Trophoblast cell (in vitro differentiated cells and primary cell): ENCODE results near the gene PNPLA5.
A peak's percentile ranks its signal among the peaks of the same experiment; 100 is the strongest.

Experiments used
- DNase-seq, 2 donors: peaks; one replicate each; pipeline ENCODE4 v3.0.0-alpha.2; 2016
- H2AFZ ChIP-seq: 2 replicates; pipeline ENCODE4 v1.6.1; 2013; ENCODE audit warnings: low read length, moderate library complexity, mild to moderate bottlenecking; ENCODE audit not compliant: insufficient read depth, poor library complexity
- H2AK5ac ChIP-seq: 2 replicates; pipeline ENCODE4 v1.6.1; 2013; ENCODE audit warnings: mild to moderate bottlenecking, low read length
- H2BK120ac ChIP-seq: 2 replicates; pipeline ENCODE4 v1.6.1; 2013; ENCODE audit warnings: low read length, mild to moderate bottlenecking, moderate library complexity; ENCODE audit not compliant: insufficient read depth, poor library complexity
- H2BK12ac ChIP-seq: 2 replicates; pipeline ENCODE4 v1.6.1; 2013; ENCODE audit warnings: mild to moderate bottlenecking, low read length, moderate library complexity
- H2BK5ac ChIP-seq: 2 replicates; pipeline ENCODE4 v1.6.1; 2013; ENCODE audit warnings: low read length, low read depth, moderate library complexity, mild to moderate bottlenecking; ENCODE audit not compliant: poor library complexity
- H3K14ac ChIP-seq: 2 replicates; pipeline ENCODE4 v1.6.1; 2013; ENCODE audit warnings: mild to moderate bottlenecking, low read length
- H3K18ac ChIP-seq: 2 replicates; pipeline ENCODE4 v1.6.1; 2013; ENCODE audit warnings: mild to moderate bottlenecking, low read length
- H3K23ac ChIP-seq: 2 replicates; pipeline ENCODE4 v1.6.1; 2013; ENCODE audit warnings: low read length
- H3K27ac ChIP-seq: 2 replicates; pipeline ENCODE4 v1.5.1; 2013; ENCODE audit warnings: low read depth, mild to moderate bottlenecking, inconsistent platforms, low read length, moderate library complexity
- H3K27me3 ChIP-seq: 2 replicates; pipeline ENCODE4 v1.6.1; 2013; ENCODE audit warnings: inconsistent platforms, mild to moderate bottlenecking, low read length, moderate library complexity; ENCODE audit not compliant: insufficient read depth
- H3K36me3 ChIP-seq, 2 experiments: 1 replicate in 1 of 2; 2 replicates in 1 of 2; pipeline ENCODE4 v1.6.1; 2013; ENCODE audit warnings: low read length in 2 of 2, mild to moderate bottlenecking in 2 of 2, moderate library complexity in 1 of 2; ENCODE audit not compliant: insufficient read depth in 2 of 2, control insufficient read depth in 1 of 2
- H3K4ac ChIP-seq: 2 replicates; pipeline ENCODE4 v1.6.1; 2013; ENCODE audit warnings: low read depth, mild to moderate bottlenecking, low read length, moderate library complexity
- H3K4me1 ChIP-seq, 2 experiments: 1 replicate in 1 of 2; 2 replicates in 1 of 2; pipeline ENCODE4 v1.6.1; 2013; ENCODE audit warnings: low read length in 2 of 2, mild to moderate bottlenecking in 2 of 2, moderate library complexity in 1 of 2; ENCODE audit not compliant: insufficient read depth in 2 of 2, control insufficient read depth in 1 of 2
- H3K4me2 ChIP-seq: 2 replicates; pipeline ENCODE4 v1.6.1; 2013; ENCODE audit warnings: inconsistent platforms, mild to moderate bottlenecking, low read length, moderate library complexity
- H3K4me3 ChIP-seq: 2 replicates; pipeline ENCODE4 v1.5.1; 2013; ENCODE audit warnings: mild to moderate bottlenecking, low read depth, low read length, inconsistent platforms
- H3K79me1 ChIP-seq: one replicate; pipeline ENCODE4 v1.6.1; 2013; ENCODE audit warnings: low read length
- H3K79me2 ChIP-seq: 2 replicates; pipeline ENCODE4 v1.6.1; 2013; ENCODE audit warnings: low read length, mild to moderate bottlenecking; ENCODE audit not compliant: control insufficient read depth, insufficient read depth, poor library complexity
- H3K9ac ChIP-seq: 2 replicates; pipeline ENCODE4 v1.6.1; 2013; ENCODE audit warnings: mild to moderate bottlenecking, low read length
- H3K9me3 ChIP-seq: 2 replicates; pipeline ENCODE4 v1.6.1; 2013; ENCODE audit warnings: low read depth, mild to moderate bottlenecking, control low read depth, inconsistent platforms, low read length; ENCODE audit not compliant: insufficient read depth
- H4K12ac ChIP-seq: 2 replicates; pipeline ENCODE4 v1.6.1; 2013; ENCODE audit warnings: low read depth, mild to moderate bottlenecking, low read length, moderate library complexity
- H4K8ac ChIP-seq: 2 replicates; pipeline ENCODE4 v1.6.1; 2013; ENCODE audit warnings: low read depth, mild to moderate bottlenecking, low read length, moderate library complexity
- H4K91ac ChIP-seq: one replicate; pipeline ENCODE4 v1.6.1; 2013; ENCODE audit warnings: low read depth, mild to moderate bottlenecking, low read length, moderate library complexity
- WGBS: extraction: QIAGEN DNeasy Blood & Tissue Kit; methylation state at CpG from one replicate; pipeline ENCODE4 v1.1.7; 2013; ENCODE audit warnings: missing lambda C conversion rate; ENCODE audit not compliant: insufficient read length, insufficient coverage; ENCODE audit errors: extremely low coverage; 5-methylcytosine and 5-hydroxymethylcytosine counted together

The PNPLA5 gene

GRCh38 chr22:43919106-43919973 lies 27.5 kb upstream of the PNPLA5 start:
- no peaks in the 10 kb centered on the region for H3K36me3 ChIP-seq
- peaks cover 7% of the 10 kb centered on the region for H3K27me3 ChIP-seq

GRCh38 chr22:43917521-43917920 lies 25.7 kb upstream of the PNPLA5 start:
- no peak overlapping the region for H2BK5ac ChIP-seq
- no peak for DNase-seq
- H3K27ac ChIP-seq, result no peak overlapping the region
- H3K9ac ChIP-seq, result no peak overlapping the region
- H3K14ac ChIP-seq, result no peak overlapping the region
- H3K4me1 ChIP-seq, result peaks cover 9 to 14% of the 10 kb centered on the region in 2 experiments
- no peak overlapping the region for H3K4me2 ChIP-seq
- no peak overlapping the region for H3K23ac ChIP-seq
- H2AK5ac ChIP-seq, result no peak overlapping the region
- H3K79me1 ChIP-seq, result no peaks in the 10 kb centered on the region
- H2AFZ ChIP-seq, result no peak overlapping the region
- peaks cover 7% of the 10 kb centered on the region for H3K27me3 ChIP-seq
- H3K4ac ChIP-seq, result no peak overlapping the region
- no peak overlapping the region for H2BK12ac ChIP-seq
- H2BK120ac ChIP-seq, result no peak overlapping the region
- no peak overlapping the region for H3K4me3 ChIP-seq
- no peak overlapping the region for H4K91ac ChIP-seq
- H4K12ac ChIP-seq, result no peak overlapping the region
- H4K8ac ChIP-seq, result no peak overlapping the region
- H3K36me3 ChIP-seq, result no peaks in the 10 kb centered on the region
- H3K18ac ChIP-seq, result no peak overlapping the region
- no peaks in the 10 kb centered on the region for H3K79me2 ChIP-seq
- no peaks in the 10 kb centered on the region for H3K9me3 ChIP-seq
- WGBS, result no CpG with 5 or more reads among the region's 6 CpGs

More at GRCh38 chr22:43919106-43919973, 27.5 kb upstream of the PNPLA5 start:
- H2AK5ac ChIP-seq, result no peak overlapping the region
- H3K9ac ChIP-seq, result peak overlapping the region; percentile 10
- H4K91ac ChIP-seq, result no peak overlapping the region
- no peak overlapping the region for H3K4me2 ChIP-seq
- H4K8ac ChIP-seq, result no peak overlapping the region
- H3K18ac ChIP-seq, result no peak overlapping the region
- H3K23ac ChIP-seq, result no peak overlapping the region
- H3K4me1 ChIP-seq, result peaks cover 9 to 17% of the 10 kb centered on the region in 2 experiments
- H3K9me3 ChIP-seq, result no peaks in the 10 kb centered on the region
- H2BK5ac ChIP-seq, result no peak overlapping the region
- H3K79me2 ChIP-seq, result peaks cover 6% of the 10 kb centered on the region
- H2AFZ ChIP-seq, result no peak overlapping the region
- WGBS, result no CpG with 5 or more reads among the region's 16 CpGs
- H3K14ac ChIP-seq, result no peak overlapping the region
- no peak overlapping the region for H4K12ac ChIP-seq
- no peak overlapping the region for H3K4me3 ChIP-seq
- no peak overlapping the region for H3K4ac ChIP-seq
- H2BK120ac ChIP-seq, result no peak overlapping the region
- H2BK12ac ChIP-seq, result no peak overlapping the region
- DNase-seq, result no peak
- H3K79me1 ChIP-seq, result peaks cover 9% of the 10 kb centered on the region
- H3K27ac ChIP-seq, result no peak overlapping the region

GRCh38 chr22:43911351-43911750 lies 19.5 kb upstream of the PNPLA5 start:
- no CpG with 5 or more reads among the region's 4 CpGs for WGBS
- no peak overlapping the region for H2BK120ac ChIP-seq
- H4K91ac ChIP-seq, result no peak overlapping the region
- no peak overlapping the region for H3K4me2 ChIP-seq
- H4K8ac ChIP-seq, result no peak overlapping the region
- no peak overlapping the region for H4K12ac ChIP-seq
- H3K4ac ChIP-seq, result no peak overlapping the region
- H3K9me3 ChIP-seq, result peaks cover 3% of the 10 kb centered on the region
- DNase-seq, result no peak
- no peak overlapping the region for H3K27ac ChIP-seq
- no peak overlapping the region for H3K23ac ChIP-seq
- H3K4me1 ChIP-seq, result peaks cover 7 to 10% of the 10 kb centered on the region in 2 experiments
- H3K27me3 ChIP-seq, result no peaks in the 10 kb centered on the region
- no peaks in the 10 kb centered on the region for H3K79me2 ChIP-seq
- H2BK12ac ChIP-seq, result no peak overlapping the region
- H3K9ac ChIP-seq, result no peak overlapping the region
- no peaks in the 10 kb centered on the region for H3K36me3 ChIP-seq
- H2AFZ ChIP-seq, result no peak overlapping the region
- no peak overlapping the region for H2BK5ac ChIP-seq
- no peak overlapping the region for H3K18ac ChIP-seq
- no peak overlapping the region for H3K14ac ChIP-seq
- no peaks in the 10 kb centered on the region for H3K79me1 ChIP-seq
- H2AK5ac ChIP-seq, result no peak overlapping the region
- no peak overlapping the region for H3K4me3 ChIP-seq

DNA sequence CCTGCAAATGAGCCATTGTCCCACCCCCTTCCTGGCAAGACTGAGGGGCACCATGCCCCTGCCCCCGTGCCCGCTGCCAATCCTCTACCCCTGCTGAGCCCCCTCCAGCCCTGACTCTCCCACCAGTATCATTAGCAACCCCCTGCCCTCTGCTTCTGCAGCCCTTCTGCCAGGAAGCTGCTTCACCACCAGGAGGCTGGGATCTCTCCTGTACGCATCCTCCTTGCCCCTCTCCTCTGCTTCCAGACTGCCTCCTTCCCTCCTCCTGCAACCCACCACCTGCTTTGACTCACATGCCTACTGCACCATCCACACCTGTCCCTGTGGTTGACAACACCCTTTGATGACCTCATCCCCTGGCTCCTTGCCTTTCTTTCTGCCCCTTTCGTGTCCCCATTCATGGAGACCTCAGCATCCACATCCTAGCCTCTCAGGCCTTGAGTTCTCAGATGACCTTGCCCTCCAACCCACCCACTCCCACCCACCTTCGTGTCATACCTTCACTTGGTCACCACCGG lies 18.4 kb upstream of the PNPLA5 start:
- no peak overlapping the region for H3K4me2 ChIP-seq
- H3K79me2 ChIP-seq, result no peaks in the 10 kb centered on the region
- no peak overlapping the region for H2AFZ ChIP-seq
- H3K27me3 ChIP-seq, result no peaks in the 10 kb centered on the region
- no peak overlapping the region for H4K12ac ChIP-seq
- H3K4ac ChIP-seq, result no peak overlapping the region
- H2BK12ac ChIP-seq, result no peak overlapping the region
- DNase-seq, result no peak
- no peak overlapping the region for H3K9ac ChIP-seq
- peaks cover 7 to 10% of the 10 kb centered on the region in 2 experiments for H3K4me1 ChIP-seq
- no peak overlapping the region for H3K27ac ChIP-seq
- H3K14ac ChIP-seq, result no peak overlapping the region
- no peaks in the 10 kb centered on the region for H3K79me1 ChIP-seq
- H3K23ac ChIP-seq, result no peak overlapping the region
- no peaks in the 10 kb centered on the region for H3K36me3 ChIP-seq
- WGBS, result no CpG with 5 or more reads among the region's 6 CpGs
- H2AK5ac ChIP-seq, result no peak overlapping the region
- H3K9me3 ChIP-seq, result peaks cover 3% of the 10 kb centered on the region
- no peak overlapping the region for H3K4me3 ChIP-seq
- H2BK5ac ChIP-seq, result no peak overlapping the region
- no peak overlapping the region for H4K91ac ChIP-seq
- H4K8ac ChIP-seq, result no peak overlapping the region
- H2BK120ac ChIP-seq, result no peak overlapping the region
- H3K18ac ChIP-seq, result no peak overlapping the region
